Prostate gland (tissue), 2 donors: Measurements from ENCODE around the gene SETD6.

Experiments
- CTCF ChIP-seq, 4 experiments: fragments of 200-600 bp in 2 of 4; fragments of 450-650 bp in 2 of 4; sonication (generic) in 2 of 4; IDR thresholded peaks; 1 replicate in 3 of 4; 2 replicates in 1 of 4; pipeline ENCODE4 v1.5.1; 2016 to 2019; ENCODE audit warnings: antibody characterized with exemption in 4 of 4, mild to moderate bottlenecking in 2 of 4, moderate library complexity in 2 of 4
- POLR2AphosphoS5 ChIP-seq: sonication (generic); formaldehyde crosslinking; IDR thresholded peaks from one replicate; pipeline ENCODE4 v1.6.1; 2017; ENCODE audit warnings: antibody characterized with exemption

DNA sequence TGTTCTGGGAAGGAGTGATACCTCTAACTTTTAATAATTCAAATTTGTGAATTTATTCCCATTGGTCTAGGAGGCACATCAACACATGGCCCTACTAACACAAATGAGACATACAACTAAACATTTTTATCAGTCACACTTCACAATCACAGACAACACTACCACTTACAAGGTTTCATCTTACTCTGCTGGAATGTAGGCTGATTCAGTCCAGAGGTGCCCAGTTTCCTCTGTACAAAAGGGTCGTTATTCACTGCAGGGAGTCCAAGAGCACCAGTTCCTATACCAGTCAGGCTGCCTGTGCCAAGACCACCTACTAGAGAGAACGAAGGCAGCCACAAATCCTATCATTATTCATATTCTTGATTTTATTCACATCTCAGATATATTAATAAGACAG lies 41.4 kb downstream of the SETD6 start:
- no peak for TF ChIP-seq POLR2AphosphoS5
- no peak for TF ChIP-seq CTCF (IDR thresholded peaks at IDR 0.05)
